Activated CD8-positive, alpha-beta memory T cell treated with anti-CD3 and anti-CD28 coated beads, Interleukin-2, amount 10 ng/mL, durations not matched to agents 7 days and 5 days (primary cell): ENCODE data around the gene GLYR1. TPM values are rescaled to one million over a fixed set of nuclear protein-coding genes. Genes with fewer than 3 reads are reported as not detected.

ENCODE experiments used
- ATAC-seq: fragments of 150-1000 bp; cut with Tn5 transposase; one replicate; pipeline ENCODE4 v1.10.0; 2021; ENCODE audit warnings: moderate library complexity
- CTCF ChIA-PET: fragments of 350-600 bp; sonication (Branson Sonifier 250); formaldehyde crosslinking; loops from one replicate; lab custom pipeline; 2021; ENCODE audit warnings: antibody characterized with exemption; lab: Charles Lee
- DNase-seq: peaks from one replicate; pipeline ENCODE4 v3.0.0-alpha.2; 2020
- H3K27ac Mint-ChIP-seq: one replicate; pipeline ENCODE4 v1.8.0; 2021; ENCODE audit warnings: mild to moderate bottlenecking, mixed read lengths
- H3K27me3 Mint-ChIP-seq: one replicate; pipeline ENCODE4 v1.8.0; 2021; ENCODE audit warnings: mixed read lengths
- H3K36me3 Mint-ChIP-seq: one replicate; pipeline ENCODE4 v1.8.0; 2021; ENCODE audit warnings: mild to moderate bottlenecking, mixed read lengths
- H3K4me1 Mint-ChIP-seq: one replicate; pipeline ENCODE4 v1.8.0; 2021; ENCODE audit warnings: mixed read lengths
- H3K4me3 Mint-ChIP-seq: one replicate; pipeline ENCODE4 v1.8.0; 2021; ENCODE audit warnings: mild to moderate bottlenecking, moderate library complexity, mixed read lengths
- H3K9me3 Mint-ChIP-seq: one replicate; pipeline ENCODE4 v1.8.0; 2022; ENCODE audit warnings: low read depth, mixed read lengths
- total RNA-seq, 2 experiments: library from RNA; stranded (reverse); gene quantifications; one replicate each; pipeline ENCODE4 v1.2.3, GENCODE V29; 2021

GLYR1 gene
- total RNA-seq, 2 experiments from 2014 or later, result 85.2 to 109 TPM

DNA sequence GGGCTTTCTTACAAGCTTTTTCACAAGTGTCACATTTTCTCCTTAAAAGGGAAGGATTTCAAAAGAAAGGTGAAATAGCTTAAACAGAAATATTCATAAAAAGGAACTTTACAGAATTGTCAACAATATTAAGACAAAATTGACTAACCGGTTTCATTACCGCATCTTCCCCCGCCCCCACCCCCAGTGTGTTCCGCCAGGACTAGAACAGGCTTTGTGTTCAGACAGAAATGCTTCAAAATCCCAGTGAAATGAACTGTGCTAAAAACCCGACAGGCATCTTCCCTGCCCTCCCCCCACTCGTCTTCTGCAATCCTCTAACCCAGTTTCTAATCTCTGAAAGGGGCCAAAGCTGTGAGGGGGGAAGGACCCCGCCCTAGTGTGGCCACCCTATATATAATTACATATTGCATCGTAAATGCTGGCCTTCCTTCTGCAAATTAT, 43.7 kb downstream of the GLYR1 start:
- Mint-ChIP-seq H3K9me3 (no peaks in the 10 kb centered on the region), H3K36me3 (peaks cover 10% of the 10 kb centered on the region), H3K4me3 (peak overlapping the region; percentile 77), H3K4me1 (peaks cover 10% of the 10 kb centered on the region), H3K27me3 (no peaks in the 10 kb centered on the region), H3K27ac (no peak overlapping the region)
- DNase-seq (no peak), ATAC-seq (no peak)
- CTCF ChIA-PET, result interaction anchor here (1.0 to 2.7 kb wide), 3 partner anchors 9 to 35 kb away, joined by 3 to 12 read pairs (median 6); no protein-coding TSS in a partner anchor

DNA sequence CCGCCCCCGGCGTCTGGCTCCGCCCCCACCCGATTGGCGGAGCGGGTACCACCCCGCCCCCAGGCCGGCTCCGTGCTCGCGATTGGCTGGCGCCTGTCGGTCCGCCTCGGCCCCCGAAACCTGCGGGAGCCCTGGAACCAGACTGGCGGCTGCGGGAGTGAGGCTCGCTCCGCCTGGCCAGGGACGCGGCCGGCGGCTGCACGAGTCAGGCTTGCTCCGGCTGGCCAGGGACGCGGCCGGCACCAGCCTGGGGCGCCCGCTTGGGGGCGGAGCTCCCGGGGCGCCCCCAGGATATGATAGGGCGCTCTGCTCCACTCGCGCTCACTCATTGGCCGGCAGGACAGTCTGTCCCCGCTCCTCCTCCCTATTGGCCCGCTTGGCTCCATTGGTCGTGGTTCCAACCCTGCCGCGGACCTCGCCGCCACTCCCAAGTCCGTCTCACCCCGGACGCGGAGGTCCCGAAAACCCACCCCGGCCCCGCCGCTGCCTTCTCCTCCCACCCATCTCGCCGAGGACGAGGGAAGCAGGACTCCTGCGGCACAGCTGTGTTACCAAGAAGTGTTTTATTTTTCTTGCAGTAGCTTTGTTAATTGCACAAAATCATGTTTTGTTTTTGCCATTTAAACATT, 44.3 kb downstream of the GLYR1 start:
- Mint-ChIP-seq H3K4me1 (peaks cover 10% of the 10 kb centered on the region), H3K4me3 (peak overlapping the region; percentile 77), H3K27ac (peak overlapping the region; percentile 72), H3K9me3 (no peaks in the 10 kb centered on the region), H3K27me3 (no peaks in the 10 kb centered on the region), H3K36me3 (peaks cover 10% of the 10 kb centered on the region)
- ATAC-seq, result peak; percentile 94
- DNase-seq, result peak; percentile 92
- CTCF ChIA-PET, result interaction anchor here (0.8 to 2.7 kb wide), 4 partner anchors 10 to 34 kb away, joined by 3 to 12 read pairs (median 4); no protein-coding TSS in a partner anchor

GRCh38 chr16:4801962-4802658, 45.0 kb downstream of the GLYR1 start, which contains the start of gene ROGDI:
ROGDI (minus strand) TSS chr16:4802633; CDS start chr16:4802571, 62 bp downstream.
- ATAC-seq, result peak; percentile 59
- peak; percentile 85 for DNase-seq
- H3K4me3 Mint-ChIP-seq, result peak within 1 kb of the TSS; percentile 77
- H3K36me3 Mint-ChIP-seq, result peaks cover 4% of the 10 kb centered on the region
- H3K27me3 Mint-ChIP-seq, result no peaks in the 10 kb centered on the region
- CTCF ChIA-PET, result interaction anchor here (0.8 to 2.7 kb wide), 5 partner anchors 10 to 154 kb away, joined by 3 to 12 read pairs (median 3); no protein-coding TSS in a partner anchor
- H3K4me1 Mint-ChIP-seq, result peaks cover 10% of the 10 kb centered on the region
- no peaks in the 10 kb centered on the region for H3K9me3 Mint-ChIP-seq
- peak within 1 kb of the TSS; percentile 72 for H3K27ac Mint-ChIP-seq

GRCh38 chr16:4801051-4801961, 45.8 kb downstream of the GLYR1 start:
- Mint-ChIP-seq H3K9me3 (no peaks in the 10 kb centered on the region), H3K27me3 (no peaks in the 10 kb centered on the region), H3K36me3 (peaks cover 2% of the 10 kb centered on the region), H3K4me1 (peaks cover 10% of the 10 kb centered on the region), H3K4me3 (peak overlapping the region; percentile 77), H3K27ac (peak overlapping the region; percentile 57)
- ATAC-seq (no peak), DNase-seq (no peak)
- CTCF ChIA-PET, result interaction anchor here (0.5 to 2.7 kb wide), 3 partner anchors 32 to 155 kb away, joined by 3 to 12 read pairs (median 3); no protein-coding TSS in a partner anchor

- Mint-ChIP-seq H3K36me3 (peaks cover 2% of the 10 kb centered on the region), H3K4me1 (peaks cover 10% of the 10 kb centered on the region), H3K27ac (no peak overlapping the region), H3K27me3 (no peaks in the 10 kb centered on the region), H3K4me3 (no peak overlapping the region), H3K9me3 (no peaks in the 10 kb centered on the region)
- DNase-seq (no peak), ATAC-seq (no peak)
- CTCF ChIA-PET, result interaction anchor here (0.5 to 2.7 kb wide), 2 partner anchors 32 to 33 kb away, joined by 3 to 12 read pairs; no protein-coding TSS in a partner anchor
These were observed 46.6 kb downstream of the GLYR1 start for GRCh38 chr16:4800290-4801041.

DNA sequence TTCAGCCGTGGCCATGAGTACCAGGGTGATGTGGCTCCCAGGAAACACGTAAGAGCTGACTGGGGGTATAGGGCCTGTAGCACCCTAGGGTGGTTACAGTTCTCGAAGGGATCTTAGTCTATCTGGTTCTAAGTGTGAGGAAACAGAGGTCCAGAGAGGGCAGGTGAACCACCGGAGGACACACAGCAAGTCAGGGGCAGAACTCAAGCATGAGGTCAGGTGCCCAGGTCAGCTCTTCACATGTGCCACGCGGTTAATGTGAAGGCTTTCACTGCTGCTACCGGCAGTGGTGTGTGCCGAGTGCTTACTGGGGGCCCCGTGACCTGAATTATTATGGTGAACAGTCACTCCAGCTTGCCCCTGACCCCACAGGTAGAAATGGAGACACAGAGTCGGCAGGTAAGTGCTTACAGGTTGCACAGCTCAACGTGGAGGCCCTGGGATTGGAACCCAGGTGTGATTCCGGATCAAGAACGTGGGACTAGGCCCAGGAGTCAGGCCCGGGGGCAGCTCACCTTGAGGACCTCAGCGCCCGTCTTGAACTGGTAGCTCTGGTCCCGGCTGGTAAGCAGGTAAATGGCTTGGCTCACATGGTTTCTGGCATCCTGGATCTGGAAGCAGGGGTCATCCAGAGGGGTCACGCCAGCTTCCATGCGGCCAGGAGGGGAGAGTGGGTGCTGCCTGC, 47.8 kb downstream of the GLYR1 start:
- CTCF ChIA-PET, result no interaction called here
- Mint-ChIP-seq H3K36me3 (no peaks in the 10 kb centered on the region), H3K27me3 (no peaks in the 10 kb centered on the region), H3K9me3 (no peaks in the 10 kb centered on the region), H3K27ac (no peak overlapping the region), H3K4me3 (no peak overlapping the region), H3K4me1 (peaks cover 10% of the 10 kb centered on the region)
- DNase-seq (no peak), ATAC-seq (no peak)

GRCh38 chr16:4798456-4798855, 48.6 kb downstream of the GLYR1 start:
- no peak overlapping the region for H3K27ac Mint-ChIP-seq
- H3K27me3 Mint-ChIP-seq, result no peaks in the 10 kb centered on the region
- ATAC-seq (no peak), DNase-seq (no peak)
- H3K4me1 Mint-ChIP-seq, result peaks cover 8% of the 10 kb centered on the region
- CTCF ChIA-PET, result no interaction called here
- no peak overlapping the region for H3K4me3 Mint-ChIP-seq
- H3K36me3 Mint-ChIP-seq, result no peaks in the 10 kb centered on the region
- H3K9me3 Mint-ChIP-seq, result no peaks in the 10 kb centered on the region

DNA sequence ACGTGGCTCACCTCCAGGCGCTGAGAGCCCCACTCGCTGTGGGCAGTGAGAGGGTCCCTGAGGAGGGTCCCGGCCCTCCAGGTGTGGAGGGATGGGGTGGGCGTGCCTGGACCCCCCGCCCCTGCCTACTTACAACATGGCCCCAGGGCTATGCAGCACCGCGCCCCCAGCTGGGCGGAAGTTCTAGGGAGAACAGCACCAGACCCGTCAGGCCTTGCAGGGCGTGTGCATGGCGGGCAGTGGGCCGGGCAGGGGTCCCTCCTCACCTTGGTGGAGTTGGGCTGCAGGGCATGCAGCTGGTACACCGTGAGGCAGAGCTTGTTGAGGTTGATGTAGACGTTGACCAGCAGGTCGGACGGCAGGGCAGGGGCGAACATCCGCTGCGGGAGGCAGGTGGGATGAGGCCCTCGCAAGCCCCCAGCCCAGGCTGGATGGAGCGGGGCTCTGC, 49.3 kb downstream of the GLYR1 start:
- Mint-ChIP-seq H3K4me3 (no peak overlapping the region), H3K4me1 (peaks cover 5% of the 10 kb centered on the region)

DNA sequence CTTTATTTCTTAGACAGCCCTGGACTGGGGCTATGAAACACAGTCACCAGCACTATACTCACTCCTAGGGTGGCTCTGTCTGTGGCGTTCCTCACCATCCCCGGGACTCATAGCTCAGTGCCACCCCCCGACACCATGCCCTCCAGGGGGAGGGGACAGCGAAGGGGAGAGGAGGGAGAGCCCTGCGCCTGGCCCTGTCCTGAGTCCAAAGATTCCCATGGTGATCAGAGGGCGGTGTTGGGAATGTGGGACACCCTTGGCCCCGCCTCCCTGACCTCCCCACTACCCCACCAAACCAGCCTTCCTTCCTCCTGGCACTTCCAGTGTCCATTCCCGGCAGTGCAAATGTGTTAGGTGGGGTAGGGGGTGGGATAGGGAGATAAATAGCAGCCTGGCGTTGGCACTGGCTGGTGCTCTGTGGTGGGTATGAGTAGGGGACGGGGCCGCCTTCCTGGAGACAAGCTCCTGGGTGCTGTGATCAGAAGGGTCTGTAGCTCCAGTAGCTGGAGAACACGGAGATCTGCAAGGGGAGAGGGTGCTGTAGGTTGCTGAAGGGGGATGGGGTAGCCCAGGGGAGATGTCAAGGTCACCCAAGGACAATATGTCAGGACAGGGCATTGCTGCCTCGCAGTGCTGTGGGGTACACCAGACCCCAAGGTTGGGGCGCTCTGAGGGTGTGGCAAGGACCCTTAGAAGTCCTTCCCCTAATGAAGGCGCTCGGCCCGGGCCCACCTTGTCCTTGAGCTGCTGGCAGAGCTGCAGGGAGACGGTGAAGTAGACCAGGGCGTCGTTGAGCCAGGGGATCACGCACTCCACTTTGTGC, 49.9 kb downstream of the GLYR1 start:
- no peak for ATAC-seq
- CTCF ChIA-PET, result no interaction called here
- H3K4me1 Mint-ChIP-seq, result peaks cover 5% of the 10 kb centered on the region
- no peaks in the 10 kb centered on the region for H3K9me3 Mint-ChIP-seq
- no peaks in the 10 kb centered on the region for H3K27me3 Mint-ChIP-seq
- DNase-seq, result no peak
- H3K36me3 Mint-ChIP-seq, result no peaks in the 10 kb centered on the region
- H3K4me3 Mint-ChIP-seq, result no peak overlapping the region
- no peak overlapping the region for H3K27ac Mint-ChIP-seq

More for the DNA sequence above, 49.3 kb downstream of the GLYR1 start:
- H3K9me3 Mint-ChIP-seq, result no peaks in the 10 kb centered on the region
- no peaks in the 10 kb centered on the region for H3K27me3 Mint-ChIP-seq
- DNase-seq (no peak), ATAC-seq (no peak)
- H3K36me3 Mint-ChIP-seq, result no peaks in the 10 kb centered on the region
- H3K27ac Mint-ChIP-seq, result no peak overlapping the region
- CTCF ChIA-PET, result no interaction called here

DNA sequence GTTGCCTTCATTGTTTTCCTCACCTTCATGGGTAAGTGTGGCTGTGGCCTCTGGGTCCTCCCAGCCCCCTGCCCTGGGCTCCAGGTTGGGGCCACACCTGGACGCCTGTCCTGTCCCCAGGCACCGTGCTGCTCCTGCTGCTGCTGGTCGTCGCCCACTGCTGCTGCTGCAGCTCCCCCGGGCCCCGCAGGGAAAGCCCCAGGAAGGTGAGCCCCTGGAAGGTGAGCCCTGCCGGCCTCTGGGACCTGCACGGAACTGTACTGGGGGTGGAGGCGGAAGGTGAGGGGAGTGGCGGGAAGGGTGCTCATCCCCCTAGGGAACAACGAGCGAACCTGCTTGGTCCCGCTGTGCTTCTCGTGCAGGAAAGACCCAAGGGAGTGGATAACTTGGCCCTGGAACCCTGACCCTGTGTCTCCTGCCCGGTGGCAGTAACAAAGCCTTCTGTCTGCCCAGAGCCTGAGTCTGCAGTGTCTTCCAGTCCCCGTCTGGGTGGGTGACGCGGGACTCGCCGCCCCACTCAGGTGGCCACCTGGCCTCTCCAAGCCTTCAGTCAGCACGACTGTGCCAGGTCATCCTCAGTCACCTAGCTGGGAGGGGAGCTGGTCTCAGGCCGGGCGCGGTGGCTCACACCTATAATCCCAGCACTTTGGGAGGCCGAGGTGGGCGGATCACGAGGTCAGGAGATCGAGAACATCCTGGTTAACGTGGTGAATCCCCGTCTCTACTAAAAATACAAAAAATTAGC, 51.1 kb downstream of the GLYR1 start:
- H3K9me3 Mint-ChIP-seq, result no peaks in the 10 kb centered on the region
- H3K4me1 Mint-ChIP-seq, result peaks cover 4% of the 10 kb centered on the region
- H3K4me3 Mint-ChIP-seq, result no peak overlapping the region
- no peak for ATAC-seq
- H3K27ac Mint-ChIP-seq, result no peak overlapping the region
- no peak for DNase-seq
- H3K27me3 Mint-ChIP-seq, result no peaks in the 10 kb centered on the region
- CTCF ChIA-PET, result no interaction called here
- no peaks in the 10 kb centered on the region for H3K36me3 Mint-ChIP-seq
